Astrocyte (in vitro differentiated cells and primary cell): Measurements from ENCODE around the gene KRTAP5-5. TPM values are rescaled to one million over a fixed set of nuclear protein-coding genes. Genes with fewer than 3 reads are reported as not detected.

Experiments used
- DNase-seq: peaks from one replicate; pipeline ENCODE4 v3.0.0-alpha.2; 2010; ENCODE audit warnings: low read depth
- FAIRE-seq: peaks from 2 replicates; lab custom pipeline; 2011; peaks lifted over from hg19 to GRCh38; lab: Jason Lieb, UNC
- H2AFZ ChIP-seq: 2 replicates; pipeline ENCODE4 v1.6.0; 2012; ENCODE audit warnings: low read depth, low read length, inconsistent platforms
- H3K27ac ChIP-seq: 2 replicates; pipeline ENCODE4 v1.5.1; 2011; ENCODE audit warnings: low read depth, low read length, inconsistent platforms
- H3K27me3 ChIP-seq: 2 replicates; pipeline ENCODE4 v1.6.0; 2011; ENCODE audit warnings: low read length, inconsistent platforms; ENCODE audit not compliant: insufficient read depth
- H3K36me3 ChIP-seq: 2 replicates; pipeline ENCODE4 v1.5.1; 2011; ENCODE audit warnings: low read length, inconsistent platforms; ENCODE audit not compliant: insufficient read depth
- H3K4me1 ChIP-seq: 2 replicates; pipeline ENCODE4 v1.5.1; 2011; ENCODE audit warnings: low read length, inconsistent platforms; ENCODE audit not compliant: insufficient read depth
- H3K4me2 ChIP-seq: 2 replicates; pipeline ENCODE4 v1.6.0; 2012; ENCODE audit warnings: low read length, inconsistent platforms
- H3K4me3 ChIP-seq: 2 replicates; pipeline ENCODE4 v1.5.1; 2011; ENCODE audit warnings: low read depth, mild to moderate bottlenecking, low read length, inconsistent platforms; ENCODE audit not compliant: insufficient read depth
- H3K79me2 ChIP-seq: 2 replicates; pipeline ENCODE4 v1.6.0; 2012; ENCODE audit warnings: mild to moderate bottlenecking, low read length, inconsistent platforms; ENCODE audit not compliant: insufficient read depth
- H3K9ac ChIP-seq: 2 replicates; pipeline ENCODE4 v1.6.0; 2012; ENCODE audit warnings: mild to moderate bottlenecking, low read length, inconsistent platforms
- H3K9me3 ChIP-seq: 2 replicates; pipeline ENCODE4 v1.5.1; 2012; ENCODE audit warnings: low read depth, mild to moderate bottlenecking, low read length, inconsistent platforms; ENCODE audit not compliant: insufficient read depth
- H4K20me1 ChIP-seq: 2 replicates; pipeline ENCODE4 v1.6.0; 2012; ENCODE audit warnings: low read length, inconsistent platforms; ENCODE audit not compliant: insufficient read depth
- H3K27ac Mint-ChIP-seq: one replicate; pipeline ENCODE4 v1.8.0; 2021; ENCODE audit warnings: mild to moderate bottlenecking, mixed read lengths; ENCODE audit not compliant: unreplicated experiment
- H3K27me3 Mint-ChIP-seq: one replicate; pipeline ENCODE4 v1.8.0; 2021; ENCODE audit warnings: low read depth, mixed read lengths; ENCODE audit not compliant: unreplicated experiment
- H3K36me3 Mint-ChIP-seq: one replicate; pipeline ENCODE4 v1.8.0; 2021; ENCODE audit warnings: low read depth, mixed read lengths; ENCODE audit not compliant: unreplicated experiment
- H3K4me1 Mint-ChIP-seq: one replicate; pipeline ENCODE4 v1.8.0; 2021; ENCODE audit warnings: low read depth, mixed read lengths; ENCODE audit not compliant: unreplicated experiment
- H3K4me3 Mint-ChIP-seq: one replicate; pipeline ENCODE4 v1.8.0; 2021; ENCODE audit warnings: mild to moderate bottlenecking, moderate library complexity, mixed read lengths; ENCODE audit not compliant: unreplicated experiment
- H3K9me3 Mint-ChIP-seq: one replicate; pipeline ENCODE4 v1.8.0; 2021; ENCODE audit warnings: mild to moderate bottlenecking, mixed read lengths; ENCODE audit not compliant: unreplicated experiment
- CTCF ChIP-seq: IDR thresholded peaks from 2 replicates; pipeline ENCODE4 v1.5.1; 2011; ENCODE audit warnings: low read depth, mild to moderate bottlenecking, inconsistent platforms, low read length, moderate library complexity; ENCODE audit not compliant: insufficient read depth
- EZH2 ChIP-seq: IDR thresholded peaks from 2 replicates; pipeline ENCODE4 v1.6.1; 2012; ENCODE audit warnings: mild to moderate bottlenecking, low read length, inconsistent platforms; ENCODE audit not compliant: insufficient read depth
- total RNA-seq: library from RNA; stranded (reverse); gene quantifications from 2 replicates; pipeline ENCODE4 v1.2.1, GENCODE V29; 2021

KRTAP5-5 gene
- total RNA-seq, 1 donor from 2014 or later = not detected

- H3K79me2 ChIP-seq = no peaks in the 10 kb centered on the region
- H3K36me3 ChIP-seq = no peaks in the 10 kb centered on the region
- H3K4me3 ChIP-seq = no peak overlapping the region
- Mint-ChIP-seq H3K4me3 (no peak overlapping the region), H3K36me3 (no peaks in the 10 kb centered on the region), H3K27me3 (peaks cover 62% of the 10 kb centered on the region), H3K9me3 (no peaks in the 10 kb centered on the region), H3K4me1 (no peaks in the 10 kb centered on the region), H3K27ac (no peak overlapping the region)
- no peaks in the 10 kb centered on the region for H3K4me1 ChIP-seq
- no peak overlapping the region for H3K4me2 ChIP-seq
- H4K20me1 ChIP-seq = no peaks in the 10 kb centered on the region
- TF ChIP-seq CTCF (no peak), EZH2 (no peak)
- H3K9me3 ChIP-seq = no peaks in the 10 kb centered on the region
- peaks cover 7% of the 10 kb centered on the region for H3K27me3 ChIP-seq
- DNase-seq (no peak), FAIRE-seq (no peak)
- no peak overlapping the region for H2AFZ ChIP-seq
- H3K27ac ChIP-seq = no peak overlapping the region
- no peak overlapping the region for H3K9ac ChIP-seq
Measured at GRCh38 chr11:1650034-1650917, 20.7 kb downstream of the KRTAP5-5 start.

- Mint-ChIP-seq H3K36me3 (no peaks in the 10 kb centered on the region), H3K9me3 (no peaks in the 10 kb centered on the region), H3K4me3 (no peak overlapping the region), H3K27ac (no peak overlapping the region), H3K4me1 (no peaks in the 10 kb centered on the region), H3K27me3 (peaks cover 62% of the 10 kb centered on the region)
- Histone ChIP-seq H3K4me2 (no peak overlapping the region), H3K9me3 (no peaks in the 10 kb centered on the region), H2AFZ (no peak overlapping the region), H3K27ac (no peak overlapping the region), H3K36me3 (no peaks in the 10 kb centered on the region), H3K27me3 (peaks cover 7% of the 10 kb centered on the region), H3K79me2 (no peaks in the 10 kb centered on the region), H3K4me1 (no peaks in the 10 kb centered on the region), H3K4me3 (no peak overlapping the region), H3K9ac (no peak overlapping the region), H4K20me1 (no peaks in the 10 kb centered on the region)
- FAIRE-seq (no peak), DNase-seq (no peak)
- TF ChIP-seq CTCF (no peak), EZH2 (no peak)
Measured at GRCh38 chr11:1650918-1651262, 21.3 kb downstream of the KRTAP5-5 start.

- Histone ChIP-seq H3K27ac (no peak overlapping the region), H3K4me2 (no peak overlapping the region), H3K36me3 (no peaks in the 10 kb centered on the region), H3K9ac (no peak overlapping the region), H3K4me3 (no peak overlapping the region), H4K20me1 (no peaks in the 10 kb centered on the region), H3K27me3 (peaks cover 9% of the 10 kb centered on the region), H2AFZ (no peak overlapping the region), H3K4me1 (no peaks in the 10 kb centered on the region), H3K79me2 (no peaks in the 10 kb centered on the region), H3K9me3 (no peaks in the 10 kb centered on the region)
- H3K36me3 Mint-ChIP-seq = no peaks in the 10 kb centered on the region
- no peak overlapping the region for H3K4me3 Mint-ChIP-seq
- H3K27me3 Mint-ChIP-seq = peaks cover 65% of the 10 kb centered on the region
- H3K9me3 Mint-ChIP-seq = no peaks in the 10 kb centered on the region
- TF ChIP-seq CTCF = no peak
- TF ChIP-seq EZH2 = no peak
- FAIRE-seq = no peak
- no peaks in the 10 kb centered on the region for H3K4me1 Mint-ChIP-seq
- H3K27ac Mint-ChIP-seq = no peak overlapping the region
- no peak for DNase-seq
Measured at GRCh38 chr11:1651411-1651980, 21.9 kb downstream of the KRTAP5-5 start.
